GM18498 (cell line): Measurements from ENCODE around the gene LEKR1.
"Not testable (repeated sequence)": the region's sequence is repeated elsewhere in the genome, so short reads cannot be mapped to it uniquely, and the experiment has no call there.

ENCODE experiments used
- ATAC-seq: cut with Tn5 transposase; IDR thresholded peaks from one replicate; pipeline ENCODE4 v1.9.1; 2021; ENCODE audit warnings: mild to moderate bottlenecking, moderate library complexity; ENCODE audit not compliant: unreplicated experiment

Gene LEKR1

GRCh38 chr3:156803952-156804741, 22.0 kb upstream of the LEKR1 start:
- ATAC-seq, result no peak

DNA sequence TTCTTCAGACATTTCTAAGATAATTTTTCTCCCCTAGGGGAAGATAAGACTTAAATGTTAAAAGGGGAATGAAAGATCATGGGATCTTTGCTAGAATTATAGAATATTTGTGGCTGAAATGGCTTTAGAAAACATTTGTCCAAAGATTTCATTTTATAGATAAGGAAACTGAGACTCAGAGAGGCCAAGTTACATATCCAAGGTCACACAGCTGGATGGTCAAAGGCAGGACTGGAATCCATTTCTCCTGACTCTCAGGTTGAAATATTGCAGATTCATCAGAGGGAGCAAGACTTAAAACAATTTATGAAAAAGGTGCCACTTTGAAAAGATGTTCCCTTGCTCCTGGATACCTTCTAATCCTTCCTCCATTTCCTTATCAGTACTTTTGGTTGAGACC, 19.5 kb upstream of the LEKR1 start:
- no peak for ATAC-seq

DNA sequence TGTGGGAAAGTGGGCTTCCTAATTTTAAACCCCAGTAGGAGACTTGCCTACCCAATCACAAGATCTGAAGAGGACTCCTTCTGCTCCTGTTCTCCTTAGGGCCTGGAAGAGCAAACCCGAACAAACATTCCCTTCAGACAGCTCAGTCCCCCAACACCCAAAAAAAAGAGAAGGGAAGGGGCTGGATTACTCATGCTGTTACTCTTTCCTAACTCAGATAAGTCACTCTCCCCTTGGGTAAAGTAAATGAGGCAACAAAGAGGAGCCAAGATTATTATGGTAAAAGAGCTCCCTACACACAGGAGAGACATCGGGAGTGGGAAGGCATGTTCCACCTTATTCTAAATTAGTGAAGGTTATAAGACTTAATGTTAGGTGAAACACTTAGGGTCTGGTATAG, 18.1 kb upstream of the LEKR1 start:
- no peak for ATAC-seq

- ATAC-seq, result no peak
These were observed 14.9 kb upstream of the LEKR1 start for GRCh38 chr3:156811089-156811862.

DNA sequence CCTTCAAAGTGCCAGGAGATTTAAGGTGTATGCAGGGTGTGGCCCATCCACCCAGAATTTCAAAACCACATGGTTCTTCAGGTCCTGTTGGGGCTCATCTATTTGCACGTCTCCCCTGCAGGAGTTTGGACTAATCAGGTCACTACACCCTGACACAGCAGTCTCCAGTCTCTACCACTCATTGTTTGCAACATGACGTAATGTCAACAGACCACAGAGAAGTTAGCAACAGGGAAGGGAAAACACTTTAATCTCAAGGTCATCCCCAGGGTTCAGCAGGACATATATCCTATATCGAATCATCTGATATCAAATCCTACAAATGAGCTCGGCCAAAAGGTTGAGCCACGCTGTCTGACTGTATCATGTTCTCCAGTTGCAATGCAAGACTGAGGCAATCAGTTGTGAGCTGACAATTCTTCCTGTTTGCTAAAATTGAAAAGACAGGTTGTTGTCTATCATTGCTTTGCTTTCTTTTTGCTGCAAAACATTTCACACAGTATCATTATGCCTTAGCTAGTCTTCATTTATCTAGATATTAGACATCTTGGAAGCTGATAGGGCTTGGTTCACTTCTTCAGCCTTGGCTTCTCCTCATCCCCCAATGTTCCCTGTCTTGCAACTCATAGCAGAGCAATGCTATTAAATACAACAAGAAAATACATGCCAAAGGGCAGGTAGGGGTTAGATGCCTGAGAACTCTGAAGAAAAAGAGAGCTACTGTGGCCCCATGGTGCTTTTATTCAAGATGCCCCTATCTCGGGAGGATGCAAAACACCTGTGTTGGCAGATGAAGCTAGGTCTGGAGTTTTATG, 13.4 kb upstream of the LEKR1 start:
- no peak for ATAC-seq

- ATAC-seq, result no peak
These were observed 11.9 kb upstream of the LEKR1 start for GRCh38 chr3:156814295-156814694.

GRCh38 chr3:156816091-156816793, 9.9 kb upstream of the LEKR1 start:
- ATAC-seq, result peak; percentile 30

- peak; percentile 68 for ATAC-seq
These were observed 9.1 kb upstream of the LEKR1 start for GRCh38 chr3:156816794-156817645.

DNA sequence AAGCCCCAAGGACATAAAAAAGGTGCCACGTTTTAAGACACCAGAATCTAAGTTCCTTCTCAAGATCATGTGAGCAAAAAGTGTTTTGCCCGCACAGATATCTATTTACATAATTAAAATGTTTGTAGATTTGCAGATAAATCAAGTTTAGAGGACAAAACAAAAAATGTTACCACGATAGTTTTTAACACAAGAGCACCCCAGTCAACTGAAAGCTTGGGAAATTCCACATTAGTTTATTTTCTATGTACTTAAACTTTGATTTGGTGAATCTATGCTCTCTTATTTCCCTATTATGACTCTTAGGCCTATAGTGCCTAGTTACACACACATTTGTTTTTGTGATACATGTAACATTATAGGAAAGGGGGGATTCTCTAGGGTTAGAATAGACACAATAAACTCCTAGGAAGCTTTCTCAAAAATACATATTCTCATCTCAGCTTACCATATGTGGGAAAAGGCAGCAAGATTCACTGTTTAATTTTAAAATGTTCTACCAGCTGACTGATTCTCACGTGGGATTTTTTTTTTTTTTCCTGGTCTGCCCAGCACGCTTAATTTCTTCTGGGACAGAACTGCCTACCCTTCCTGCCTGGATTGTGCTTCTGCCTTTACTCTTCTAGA, 8.4 kb upstream of the LEKR1 start:
- ATAC-seq, result no peak

- ATAC-seq, result no peak
These were observed 7.9 kb upstream of the LEKR1 start for GRCh38 chr3:156818273-156818651.

DNA sequence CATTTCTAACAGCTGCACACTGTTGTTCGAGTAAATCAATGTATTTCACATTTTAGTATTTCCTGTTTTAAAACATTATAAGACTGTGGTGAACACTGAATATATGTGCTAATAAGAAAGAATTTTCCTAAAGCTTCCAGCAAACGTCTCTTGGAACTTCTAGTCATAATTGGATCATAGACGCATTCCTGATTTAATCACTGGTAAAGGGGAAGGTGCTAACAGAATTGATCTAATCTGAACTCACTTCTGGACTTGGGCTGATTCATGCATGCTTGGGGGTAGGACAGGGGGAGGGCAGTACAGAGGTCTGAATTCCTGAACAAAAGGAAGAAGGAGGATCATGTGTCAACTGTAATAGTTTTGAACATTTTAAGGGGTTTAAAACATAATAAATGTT, 7.3 kb upstream of the LEKR1 start:
- ATAC-seq, result no peak

GRCh38 chr3:156819842-156820691, 6.1 kb upstream of the LEKR1 start:
- no peak for ATAC-seq

DNA sequence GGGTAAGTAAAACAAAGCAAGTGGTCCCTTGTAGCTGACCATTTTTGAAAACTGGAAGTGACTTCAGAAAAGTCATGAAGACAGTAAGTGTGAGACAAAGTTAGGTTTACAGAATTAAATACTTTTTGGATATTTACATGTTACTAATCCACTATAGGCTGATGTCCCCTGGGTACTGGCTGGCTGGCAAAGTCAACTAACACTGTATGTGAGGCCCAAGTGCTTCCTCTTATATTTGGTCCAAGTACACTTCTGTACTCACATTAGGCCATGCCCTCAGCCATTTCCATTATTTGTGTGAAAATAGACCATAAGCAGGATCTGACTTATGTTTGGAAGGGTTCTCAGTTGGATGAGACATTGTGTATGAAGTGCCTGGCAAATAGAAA, 5.5 kb upstream of the LEKR1 start:
- ATAC-seq, result no peak

DNA sequence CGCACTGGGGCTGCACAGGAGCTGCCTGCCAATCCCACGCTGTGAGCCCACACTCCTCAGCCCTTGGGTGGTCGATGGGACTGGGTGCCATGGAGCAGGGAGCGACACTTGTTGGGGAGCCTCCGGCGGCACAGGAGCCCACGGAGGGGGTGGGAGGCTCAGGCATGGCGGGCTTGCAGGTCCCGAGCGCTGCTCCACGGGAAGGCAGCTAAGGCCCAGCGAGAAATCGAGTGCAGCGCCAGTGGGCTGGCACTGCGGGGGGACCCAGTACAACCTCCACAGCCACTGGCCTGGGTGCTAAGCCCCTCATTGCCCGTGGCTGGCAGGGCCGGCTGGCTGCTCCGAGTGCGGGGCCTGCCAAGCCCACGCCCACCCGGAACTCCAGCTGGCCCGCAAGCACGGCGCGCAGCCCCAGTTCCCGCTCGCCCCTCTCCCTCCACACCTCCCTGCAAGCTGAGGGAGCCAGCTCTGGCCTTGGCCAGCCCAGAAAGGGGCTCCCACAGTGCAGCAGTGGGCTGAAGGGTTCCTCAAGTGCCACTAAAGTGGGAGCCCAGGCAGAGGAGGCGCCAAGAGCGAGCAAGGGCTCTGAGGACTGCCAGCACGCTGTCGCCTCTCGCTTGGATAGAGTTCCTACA, 3.4 kb upstream of the LEKR1 start:
- ATAC-seq, result not testable (repeated sequence)

- peak; percentile 67 for ATAC-seq
These were observed 384 bp upstream of the LEKR1 start for GRCh38 chr3:156825795-156826143.

GRCh38 chr3:156826896-156827882, 1.0 kb downstream of the LEKR1 start:
- no peak for ATAC-seq

DNA sequence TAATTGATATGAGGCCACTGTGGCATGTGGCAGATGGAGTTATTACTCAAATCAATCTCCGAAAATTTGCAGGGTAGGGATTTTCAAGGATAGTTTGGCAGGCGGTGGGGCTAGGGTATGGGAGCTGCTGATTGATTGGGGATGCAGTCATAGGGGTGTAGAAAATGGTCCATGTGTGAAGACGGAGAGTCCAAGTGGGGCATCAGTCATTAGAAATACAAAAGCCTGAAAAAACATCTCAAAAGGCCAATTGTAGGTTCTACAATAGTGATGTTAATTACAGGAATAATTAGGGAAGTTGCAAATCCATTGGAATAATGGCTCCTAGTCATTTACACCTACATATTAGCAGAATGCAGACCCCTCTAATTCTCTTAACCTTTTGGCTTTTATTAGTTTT, 4.9 kb downstream of the LEKR1 start:
- ATAC-seq, result no peak
